ENCODE data around the gene ITGA8.

The ITGA8 gene

DNA sequence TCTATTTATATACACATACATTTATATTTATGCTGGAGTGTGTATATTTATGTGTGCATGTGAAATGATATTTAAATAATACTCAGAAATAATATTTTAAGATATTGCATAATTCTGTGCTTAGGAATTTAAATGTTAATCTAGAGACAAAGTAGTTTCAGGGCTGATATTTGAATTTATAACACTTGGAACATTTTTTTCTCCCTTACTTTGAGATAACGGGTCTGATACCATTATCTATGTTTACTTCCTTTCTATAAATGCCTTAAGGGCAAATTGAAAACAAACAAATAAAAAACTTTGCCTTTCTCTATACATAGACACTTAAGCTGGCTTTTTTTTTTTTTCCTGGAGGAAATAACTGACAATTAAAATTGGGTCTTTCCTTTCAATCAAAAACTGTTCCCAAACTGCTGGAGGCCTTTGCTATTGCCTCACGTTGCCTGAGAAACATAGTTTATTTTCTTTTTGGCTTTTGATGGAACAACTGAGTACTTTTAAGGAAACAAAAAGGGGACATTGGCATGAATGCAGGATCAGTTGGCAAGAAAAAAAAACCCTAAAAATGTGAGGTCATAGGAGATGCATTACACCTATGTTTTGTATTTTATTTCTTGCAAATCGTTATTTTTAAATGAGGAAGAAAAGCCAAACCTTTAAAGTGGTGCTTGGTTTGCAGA, 98.7 kb downstream of the ITGA8 start:
- Mint-ChIP-seq H3K27ac (no peak overlapping the region), H3K27me3 (ENCODE audit: low read depth, poor library complexity) (no peaks in the 10 kb centered on the region), H3K36me3 (ENCODE audit: low read depth) (peaks cover 93% of the 10 kb centered on the region), H3K9me3 (no peaks in the 10 kb centered on the region), H3K4me1 (peaks cover 13% of the 10 kb centered on the region), H3K4me3 (no peak overlapping the region)
- DNase-seq: no peak
- TF ChIP-seq, protein P1, sequence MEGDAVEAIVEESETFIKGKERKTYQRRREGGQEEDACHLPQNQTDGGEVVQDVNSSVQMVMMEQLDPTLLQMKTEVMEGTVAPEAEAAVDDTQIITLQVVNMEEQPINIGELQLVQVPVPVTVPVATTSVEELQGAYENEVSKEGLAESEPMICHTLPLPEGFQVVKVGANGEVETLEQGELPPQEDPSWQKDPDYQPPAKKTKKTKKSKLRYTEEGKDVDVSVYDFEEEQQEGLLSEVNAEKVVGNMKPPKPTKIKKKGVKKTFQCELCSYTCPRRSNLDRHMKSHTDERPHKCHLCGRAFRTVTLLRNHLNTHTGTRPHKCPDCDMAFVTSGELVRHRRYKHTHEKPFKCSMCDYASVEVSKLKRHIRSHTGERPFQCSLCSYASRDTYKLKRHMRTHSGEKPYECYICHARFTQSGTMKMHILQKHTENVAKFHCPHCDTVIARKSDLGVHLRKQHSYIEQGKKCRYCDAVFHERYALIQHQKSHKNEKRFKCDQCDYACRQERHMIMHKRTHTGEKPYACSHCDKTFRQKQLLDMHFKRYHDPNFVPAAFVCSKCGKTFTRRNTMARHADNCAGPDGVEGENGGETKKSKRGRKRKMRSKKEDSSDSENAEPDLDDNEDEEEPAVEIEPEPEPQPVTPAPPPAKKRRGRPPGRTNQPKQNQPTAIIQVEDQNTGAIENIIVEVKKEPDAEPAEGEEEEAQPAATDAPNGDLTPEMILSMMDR (IDR thresholded peaks at IDR 0.05): no peak

DNA sequence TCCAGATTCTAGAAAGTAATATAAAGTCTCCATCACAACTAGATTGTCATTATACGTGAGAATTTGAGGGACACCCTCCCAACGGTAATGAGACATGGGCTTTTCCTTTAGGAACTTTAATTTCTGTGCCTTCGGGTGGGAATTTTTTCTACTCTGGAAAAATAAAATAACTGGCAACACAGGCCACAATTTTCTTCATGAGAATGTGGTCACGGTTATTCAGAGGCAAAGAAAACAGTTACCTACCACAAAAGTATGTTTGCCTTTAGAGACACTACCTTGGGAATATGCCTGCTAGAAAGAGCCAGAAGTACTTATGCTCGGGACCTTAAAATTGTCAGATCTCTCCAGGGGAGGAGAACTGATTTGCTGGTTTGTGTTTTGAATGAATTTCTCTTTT, 99.4 kb downstream of the ITGA8 start:
- TF ChIP-seq, protein P1 (IDR thresholded peaks at IDR 0.05): no peak
- peaks cover 93% of the 10 kb centered on the region for H3K36me3 Mint-ChIP-seq (ENCODE audit: low read depth)
- H3K27me3 Mint-ChIP-seq (ENCODE audit: low read depth, poor library complexity): no peaks in the 10 kb centered on the region
- no peak overlapping the region for H3K4me3 Mint-ChIP-seq
- no peak overlapping the region for H3K27ac Mint-ChIP-seq
- peaks cover 13% of the 10 kb centered on the region for H3K4me1 Mint-ChIP-seq
- no peak for DNase-seq
- H3K9me3 Mint-ChIP-seq: no peaks in the 10 kb centered on the region

DNA sequence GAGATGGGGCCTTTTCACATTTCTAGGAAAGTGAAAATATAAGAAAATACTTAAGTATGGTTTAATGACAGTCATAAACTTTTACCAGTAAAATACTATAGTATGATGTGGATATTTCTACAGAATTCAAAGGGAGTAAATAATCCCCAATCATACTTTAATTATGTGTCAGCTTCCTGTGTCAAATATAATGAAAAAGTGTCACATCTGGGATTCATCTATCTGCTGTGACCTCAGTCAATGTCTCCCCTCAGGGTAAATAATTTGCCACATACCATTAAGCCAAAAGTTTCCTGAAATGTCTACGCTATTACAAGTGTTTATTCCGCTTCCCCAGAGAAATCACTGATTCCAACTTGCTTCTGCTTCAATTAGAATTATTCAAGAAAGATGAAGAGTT, 110.5 kb downstream of the ITGA8 start:
- Mint-ChIP-seq H3K4me1 (peaks cover 10% of the 10 kb centered on the region), H3K9me3 (no peaks in the 10 kb centered on the region), H3K27me3 (ENCODE audit: low read depth, poor library complexity) (peaks cover 10% of the 10 kb centered on the region), H3K4me3 (no peak overlapping the region), H3K27ac (no peak overlapping the region), H3K36me3 (ENCODE audit: low read depth) (peaks cover 93% of the 10 kb centered on the region)
- no peak for DNase-seq
- TF ChIP-seq, protein P1 (IDR thresholded peaks at IDR 0.05): no peak

DNA sequence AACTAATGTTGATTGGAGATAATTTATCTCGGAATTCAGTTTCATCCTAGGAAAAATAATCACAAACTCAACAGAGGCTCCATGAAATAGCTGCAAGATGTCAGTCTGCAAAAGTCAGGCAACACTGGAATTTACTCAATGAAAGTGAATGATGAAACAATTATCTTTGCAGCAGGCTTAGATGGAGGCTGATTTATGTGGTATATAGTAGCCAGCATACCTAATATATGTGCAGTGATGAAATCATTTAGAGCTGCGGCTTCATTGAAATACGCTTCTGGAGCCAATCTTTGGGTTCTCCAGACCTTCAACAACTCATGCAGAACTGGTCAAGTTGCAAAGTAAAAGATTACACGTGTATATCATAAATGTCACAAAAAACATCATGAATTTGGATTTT, 113.3 kb downstream of the ITGA8 start:
- no peak for DNase-seq
- peaks cover 12% of the 10 kb centered on the region for H3K4me1 Mint-ChIP-seq
- TF ChIP-seq, protein P1 (IDR thresholded peaks at IDR 0.05): no peak
- H3K27me3 Mint-ChIP-seq (ENCODE audit: low read depth, poor library complexity): peaks cover 7% of the 10 kb centered on the region
- H3K36me3 Mint-ChIP-seq (ENCODE audit: low read depth): peaks cover 95% of the 10 kb centered on the region
- no peak overlapping the region for H3K27ac Mint-ChIP-seq
- no peak overlapping the region for H3K4me3 Mint-ChIP-seq
- no peaks in the 10 kb centered on the region for H3K9me3 Mint-ChIP-seq

DNA sequence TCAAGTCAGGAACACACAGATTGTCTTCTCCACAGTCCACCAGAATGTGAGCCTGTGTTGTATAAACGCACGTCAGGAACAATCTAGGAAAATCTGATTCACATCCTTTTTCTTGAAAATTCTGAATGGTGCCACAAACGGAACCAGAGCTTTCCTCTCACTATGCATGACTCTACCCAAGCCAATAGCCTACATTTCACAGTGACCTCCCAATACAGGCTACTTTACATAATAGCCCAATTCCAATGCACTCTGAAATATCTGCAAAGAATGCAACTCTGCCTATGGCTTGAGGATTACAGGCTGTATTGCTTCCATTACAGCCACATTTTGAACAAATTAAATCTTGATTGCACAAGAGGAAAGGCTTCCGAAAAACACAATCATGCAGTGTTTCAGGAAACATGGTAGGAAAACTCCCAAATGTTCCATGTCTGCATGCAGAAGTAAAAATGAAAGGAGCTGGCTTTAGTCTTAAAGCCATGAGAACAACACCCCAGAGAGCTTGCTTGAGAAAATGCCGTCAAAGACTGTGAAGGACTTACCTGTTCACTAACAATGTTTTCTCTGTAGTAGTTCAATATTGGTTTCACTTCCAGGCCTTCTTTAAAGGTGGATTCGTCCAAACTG, 113.9 kb downstream of the ITGA8 start:
- peaks cover 4% of the 10 kb centered on the region for H3K9me3 Mint-ChIP-seq
- TF ChIP-seq, protein P1 (IDR thresholded peaks at IDR 0.05): no peak
- H3K27me3 Mint-ChIP-seq (ENCODE audit: low read depth, poor library complexity): peaks cover 7% of the 10 kb centered on the region
- no peak overlapping the region for H3K4me3 Mint-ChIP-seq
- DNase-seq: no peak
- no peak overlapping the region for H3K27ac Mint-ChIP-seq
- H3K4me1 Mint-ChIP-seq: peaks cover 12% of the 10 kb centered on the region
- H3K36me3 Mint-ChIP-seq (ENCODE audit: low read depth): peaks cover 97% of the 10 kb centered on the region
